Sigmoid colon (tissue), 7 donors: ENCODE measurements around the gene CTNS. TPM values are rescaled to one million over a fixed set of nuclear protein-coding genes. Genes with fewer than 3 reads are reported as not detected.

Experiments
- DNase-seq: peaks from one replicate; pipeline ENCODE4 v3.0.0-alpha.2; 2019
- H3K27ac ChIP-seq, 4 donors: fragments of 200-600 bp; sonication (generic); one replicate each; pipeline ENCODE4 v1.5.1; 2016 to 2019; ENCODE audit warnings: mild to moderate bottlenecking in 1 of 4
- H3K27me3 ChIP-seq, 3 donors: fragments of 200-600 bp; sonication (generic); one replicate each; pipeline ENCODE4 v1.5.1; 2019; ENCODE audit warnings: mild to moderate bottlenecking in 1 of 3
- H3K36me3 ChIP-seq, 4 donors: fragments of 200-600 bp; sonication (generic); one replicate each; pipeline ENCODE4 v1.5.1; 2016 to 2019
- H3K4me1 ChIP-seq, 4 donors: fragments of 200-600 bp; sonication (generic); one replicate each; pipeline ENCODE4 v1.5.1; 2017 to 2019
- H3K4me3 ChIP-seq, 4 donors: fragments of 200-600 bp; sonication (generic); one replicate each; pipeline ENCODE4 v1.5.1; 2017 to 2019; ENCODE audit warnings: mild to moderate bottlenecking in 2 of 4, moderate library complexity in 1 of 4
- H3K9me3 ChIP-seq, 4 donors: fragments of 200-600 bp in 3 of 4; sonication (generic) in 3 of 4; one replicate each; pipeline versions ENCODE4 v1.5.1 to v1.6.1; 2013 to 2019
- EP300 ChIP-seq, 4 donors: sonication (generic); formaldehyde crosslinking; IDR thresholded peaks; one replicate each; pipeline ENCODE4 v1.6.1; 2017; ENCODE audit warnings: antibody characterized with exemption in 4 of 4
- POLR2A ChIP-seq, 2 donors: fragments of 450-650 bp; IDR thresholded peaks; one replicate each; pipeline ENCODE4 v1.6.1; 2016; ENCODE audit warnings: antibody characterized with exemption in 2 of 2, mild to moderate bottlenecking in 2 of 2, moderate library complexity in 2 of 2
- POLR2AphosphoS5 ChIP-seq, 4 donors: sonication (generic); formaldehyde crosslinking; IDR thresholded peaks; one replicate each; pipeline ENCODE4 v1.6.1; 2017; ENCODE audit warnings: antibody characterized with exemption in 4 of 4
- WGBS, 2 donors: extraction: QIAGEN DNeasy Blood & Tissue Kit; methylation state at CpG; one replicate each; pipeline ENCODE4 v1.1.7; 2013; 5-methylcytosine and 5-hydroxymethylcytosine counted together
- intact Hi-C: fragments of 100-400 bp; cut with DNase I; formaldehyde crosslinking; loops from one replicate; pipeline ENCODE4 v1.15.1; 2023
- polyA plus RNA-seq, 3 donors: library from polyadenylated mRNA; stranded (reverse); fragments of 200-250 nt; gene quantifications; one replicate each; pipeline ENCODE4 v1.2.3, GENCODE V29; 2013
- total RNA-seq, 4 donors: library from RNA; depleted of rRNA; stranded (reverse); fragments of >200 nt; gene quantifications; one replicate each; pipeline ENCODE4 v1.1.0, GENCODE V29; 2016
- TF ChIP-seq, protein P1 (sequence below), 4 experiments: fragments of 450-650 bp in 3 of 4; fragments of 200-600 bp in 1 of 4; IDR thresholded peaks; one replicate each; pipeline ENCODE4 v1.5.1; 2016 to 2019; ENCODE audit warnings: antibody characterized with exemption in 4 of 4, mild to moderate bottlenecking in 3 of 4, moderate library complexity in 2 of 4
- donor health status: healthy with polysubstance abuse.
- donor health status: Bipolar disorder and iron deficiency.
- donor health status: healthy.

The CTNS gene
- total and polyA plus RNA-seq, 7 donors: 1.8 to 26.0 (median 13.3) TPM

DNA sequence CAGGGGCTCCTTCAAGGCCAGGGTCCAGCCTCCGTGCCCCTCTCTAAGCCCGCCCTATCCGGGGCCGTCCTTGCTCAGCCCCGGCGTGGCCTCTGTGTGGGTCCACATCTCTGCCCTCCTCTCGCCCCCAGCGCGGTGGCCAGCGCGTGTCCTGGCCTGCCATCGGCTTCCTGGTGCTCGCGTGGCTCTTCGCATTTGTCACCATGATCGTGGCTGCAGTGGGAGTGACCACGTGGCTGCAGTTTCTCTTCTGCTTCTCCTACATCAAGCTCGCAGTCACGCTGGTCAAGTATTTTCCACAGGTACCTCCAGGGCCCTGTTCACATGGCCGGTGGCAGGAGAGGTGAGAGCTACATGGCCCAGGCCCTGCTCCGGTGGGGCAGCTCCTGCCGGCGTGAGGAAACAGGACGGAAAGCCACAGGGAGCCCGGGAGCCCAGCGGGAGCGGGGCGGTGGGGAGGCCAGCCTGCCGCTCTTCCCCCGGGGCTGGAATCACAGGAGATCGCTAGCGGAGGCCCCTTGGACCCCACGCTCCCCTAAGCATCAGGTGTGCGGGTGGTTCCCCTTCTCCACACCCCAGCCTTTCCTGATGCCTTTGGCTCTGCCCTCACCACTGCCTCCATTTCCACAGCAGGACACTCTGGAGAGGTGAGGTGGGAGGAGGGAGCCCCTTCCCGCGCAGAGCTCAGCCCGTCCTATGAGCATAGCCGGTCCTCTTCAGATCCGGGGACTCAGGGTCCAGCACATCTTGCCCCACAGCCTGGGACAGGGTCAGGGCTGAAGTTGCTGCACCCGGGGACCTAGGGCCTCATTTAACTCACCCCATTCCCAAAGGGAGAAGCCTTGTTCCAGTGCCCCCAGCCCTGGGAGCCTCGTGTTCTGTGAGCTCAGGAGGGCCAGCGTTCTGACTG is 21.6 kb downstream of the CTNS start:
- Histone ChIP-seq H3K9me3 (no peaks in the 10 kb centered on the region), H3K4me1 (peaks cover 0 to 36% (median 28%) of the 10 kb centered on the region in 4 donors), H3K27me3 (no peaks in the 10 kb centered on the region), H3K36me3 (peaks cover 0 to 21% (median 7%) of the 10 kb centered on the region in 4 donors), H3K4me3 (no peak overlapping the region), H3K27ac (peak overlapping the region in 3 of 4 donors; percentile 77 to 89 (median 85))
- no peak for DNase-seq
- intact Hi-C loops: no loop called here
- TF ChIP-seq POLR2AphosphoS5 (IDR thresholded peaks at IDR 0.05) (no peak), EP300 (IDR thresholded peaks at IDR 0.05) (no peak), POLR2A (IDR thresholded peaks at IDR 0.05) (no peak)
- TF ChIP-seq, protein P1, sequence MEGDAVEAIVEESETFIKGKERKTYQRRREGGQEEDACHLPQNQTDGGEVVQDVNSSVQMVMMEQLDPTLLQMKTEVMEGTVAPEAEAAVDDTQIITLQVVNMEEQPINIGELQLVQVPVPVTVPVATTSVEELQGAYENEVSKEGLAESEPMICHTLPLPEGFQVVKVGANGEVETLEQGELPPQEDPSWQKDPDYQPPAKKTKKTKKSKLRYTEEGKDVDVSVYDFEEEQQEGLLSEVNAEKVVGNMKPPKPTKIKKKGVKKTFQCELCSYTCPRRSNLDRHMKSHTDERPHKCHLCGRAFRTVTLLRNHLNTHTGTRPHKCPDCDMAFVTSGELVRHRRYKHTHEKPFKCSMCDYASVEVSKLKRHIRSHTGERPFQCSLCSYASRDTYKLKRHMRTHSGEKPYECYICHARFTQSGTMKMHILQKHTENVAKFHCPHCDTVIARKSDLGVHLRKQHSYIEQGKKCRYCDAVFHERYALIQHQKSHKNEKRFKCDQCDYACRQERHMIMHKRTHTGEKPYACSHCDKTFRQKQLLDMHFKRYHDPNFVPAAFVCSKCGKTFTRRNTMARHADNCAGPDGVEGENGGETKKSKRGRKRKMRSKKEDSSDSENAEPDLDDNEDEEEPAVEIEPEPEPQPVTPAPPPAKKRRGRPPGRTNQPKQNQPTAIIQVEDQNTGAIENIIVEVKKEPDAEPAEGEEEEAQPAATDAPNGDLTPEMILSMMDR (IDR thresholded peaks at IDR 0.05): no peak
- 88 to 90% methylated on average over 42 of the region's 42 CpGs for WGBS, 2 donors

- Histone ChIP-seq H3K4me1 (peaks cover 0 to 36% (median 28%) of the 10 kb centered on the region in 4 donors), H3K27ac (peak overlapping the region; percentile 77 to 89 (median 83)), H3K9me3 (no peaks in the 10 kb centered on the region), H3K36me3 (peaks cover 0 to 28% (median 14%) of the 10 kb centered on the region in 4 donors), H3K4me3 (no peak overlapping the region), H3K27me3 (no peaks in the 10 kb centered on the region)
- TF ChIP-seq, protein P1 (IDR thresholded peaks at IDR 0.05): no peak
- TF ChIP-seq POLR2AphosphoS5 (IDR thresholded peaks at IDR 0.05) (no peak), EP300 (IDR thresholded peaks at IDR 0.05) (no peak), POLR2A (IDR thresholded peaks at IDR 0.05) (no peak)
- DNase-seq: no peak
- WGBS, 2 donors: 80% methylated on average over 22 of the region's 22 CpGs
- intact Hi-C loops: no loop called here
Observed at GRCh38 chr17:3658784-3659449, 22.4 kb downstream of the CTNS start.

DNA sequence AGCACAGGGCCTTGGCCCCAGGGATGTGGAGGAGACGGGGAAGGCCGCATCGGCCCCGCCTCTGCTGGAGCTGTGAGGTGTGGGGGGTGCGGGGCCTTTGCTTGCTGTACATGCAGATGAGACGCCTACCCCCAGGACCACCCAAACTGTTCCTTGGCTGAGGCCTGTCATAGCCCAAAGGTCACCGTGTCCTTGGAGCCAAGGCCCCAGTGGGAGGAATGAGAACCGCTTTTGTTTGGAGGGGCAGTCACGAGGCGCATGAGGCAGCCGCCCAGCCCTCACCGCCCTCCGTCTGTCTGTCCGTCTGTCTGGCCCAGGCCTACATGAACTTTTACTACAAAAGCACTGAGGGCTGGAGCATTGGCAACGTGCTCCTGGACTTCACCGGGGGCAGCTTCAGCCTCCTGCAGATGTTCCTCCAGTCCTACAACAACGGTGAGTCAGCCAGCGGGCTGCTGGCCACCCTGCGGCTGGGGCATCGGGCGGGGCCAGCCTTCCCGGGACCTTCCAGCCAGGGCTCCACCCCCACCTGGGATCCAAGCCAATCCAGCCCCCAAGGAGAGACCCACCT is 23.1 kb downstream of the CTNS start:
- intact Hi-C loops: loop anchor here (10.0 kb wide), 1 partner anchor 615 kb away; no protein-coding TSS in a partner anchor
- no peaks in the 10 kb centered on the region for H3K27me3 ChIP-seq
- H3K4me3 ChIP-seq: no peak overlapping the region
- no peaks in the 10 kb centered on the region for H3K9me3 ChIP-seq
- DNase-seq: peak; percentile 87
- 42 to 72% methylated on average over 22 of the region's 22 CpGs for WGBS, 2 donors
- H3K27ac ChIP-seq: peak overlapping the region; percentile 77 to 89 (median 83)
- peaks cover 0 to 36% (median 20%) of the 10 kb centered on the region in 4 donors for H3K36me3 ChIP-seq
- TF ChIP-seq EP300 (IDR thresholded peaks at IDR 0.05) (no peak), POLR2A (IDR thresholded peaks at IDR 0.05) (no peak), POLR2AphosphoS5 (IDR thresholded peaks at IDR 0.05) (peak in 3 of 4 donors; percentile 39 to 63 (median 47))
- TF ChIP-seq, protein P1 (IDR thresholded peaks at IDR 0.05): peak in 3 of 4 experiments; percentile 22 to 57 (median 36)
- H3K4me1 ChIP-seq: peaks cover 0 to 36% (median 28%) of the 10 kb centered on the region in 4 donors

GRCh38 chr17:3660311-3660891 is 23.8 kb downstream of the CTNS start:
- Histone ChIP-seq H3K4me1 (peaks cover 0 to 38% (median 29%) of the 10 kb centered on the region in 4 donors), H3K9me3 (no peaks in the 10 kb centered on the region), H3K27ac (peak overlapping the region; percentile 77 to 89 (median 83)), H3K4me3 (no peak overlapping the region), H3K36me3 (peaks cover 0 to 38% (median 23%) of the 10 kb centered on the region in 4 donors), H3K27me3 (no peaks in the 10 kb centered on the region)
- no peak for TF ChIP-seq EP300 (IDR thresholded peaks at IDR 0.05)
- TF ChIP-seq, protein P1 (IDR thresholded peaks at IDR 0.05): no peak
- no peak for TF ChIP-seq POLR2AphosphoS5 (IDR thresholded peaks at IDR 0.05)
- no peak for TF ChIP-seq POLR2A (IDR thresholded peaks at IDR 0.05)
- intact Hi-C loops: loop anchor here (10.0 kb wide), 1 partner anchor 616 kb away; no protein-coding TSS in a partner anchor
- 84 to 93% methylated on average over 23 of the region's 23 CpGs for WGBS, 2 donors
- DNase-seq: no peak
